Measurements from ENCODE around the gene ZNF804B. TPM values are rescaled to one million over a fixed set of nuclear protein-coding genes. Genes with fewer than 3 reads are reported as not detected.

ZNF804B gene
- not detected in 2 replicates for total RNA-seq (2014; rRNA removed)
- polyA plus RNA-seq (2012) = not detected

- no peak for DNase-seq (ENCODE audit: low read depth)
Observed at GRCh38 chr7:88759230-88760135, at the start of gene ZNF804B. TSS of gene ZNF804B (plus strand) at chr7:88759700. CDS start at chr7:88759977, 277 bp downstream.

- no peak for DNase-seq (ENCODE audit: low read depth)
Observed at GRCh38 chr7:88735920-88736319, 23.6 kb upstream of the ZNF804B start.

GRCh38 chr7:88737632-88738031, 21.9 kb upstream of the ZNF804B start:
- DNase-seq (ENCODE audit: low read depth) = no peak

- DNase-seq (ENCODE audit: low read depth) = no peak
Observed at GRCh38 chr7:88746126-88746525, 13.4 kb upstream of the ZNF804B start.

- no peak for DNase-seq (ENCODE audit: low read depth)
Observed at GRCh38 chr7:88756802-88757201, 2.7 kb upstream of the ZNF804B start.

GRCh38 chr7:88757371-88757770, 2.1 kb upstream of the ZNF804B start:
- DNase-seq (ENCODE audit: low read depth) = no peak

- no peak for DNase-seq (ENCODE audit: low read depth)
Observed at GRCh38 chr7:88758381-88759229, 895 bp upstream of the ZNF804B start.

- no peak for DNase-seq (ENCODE audit: low read depth)
Observed at GRCh38 chr7:88760136-88760515, 626 bp downstream of the ZNF804B start.

GRCh38 chr7:88761779-88762178, 2.3 kb downstream of the ZNF804B start:
- no peak for DNase-seq (ENCODE audit: low read depth)

GRCh38 chr7:88771417-88771816, 11.9 kb downstream of the ZNF804B start:
- no peak for DNase-seq (ENCODE audit: low read depth)

GRCh38 chr7:88772776-88773175, 13.3 kb downstream of the ZNF804B start:
- DNase-seq (ENCODE audit: low read depth) = no peak

GRCh38 chr7:88775838-88776237, 16.3 kb downstream of the ZNF804B start:
- no peak for DNase-seq (ENCODE audit: low read depth)

- DNase-seq (ENCODE audit: low read depth) = no peak
Observed at GRCh38 chr7:88787777-88788176, 28.3 kb downstream of the ZNF804B start.

- DNase-seq (ENCODE audit: low read depth) = peak; percentile 13
Observed at GRCh38 chr7:88789480-88790064, 30.1 kb downstream of the ZNF804B start.

- DNase-seq (ENCODE audit: low read depth) = no peak
Observed at GRCh38 chr7:88791891-88792290, 32.4 kb downstream of the ZNF804B start.

- DNase-seq (ENCODE audit: low read depth) = no peak
Observed at GRCh38 chr7:88792361-88792760, 32.9 kb downstream of the ZNF804B start.

- DNase-seq (ENCODE audit: low read depth) = no peak
Observed at GRCh38 chr7:88795553-88795952, 36.1 kb downstream of the ZNF804B start, which contains the start of gene TEX47. TSS of gene TEX47 (minus strand) at chr7:88795737. CDS start at chr7:88794942, 795 bp downstream.

- no peak for DNase-seq (ENCODE audit: low read depth)
Observed at GRCh38 chr7:88801046-88801445, 41.5 kb downstream of the ZNF804B start.

- DNase-seq (ENCODE audit: low read depth) = no peak
Observed at GRCh38 chr7:88806280-88807037, 47.0 kb downstream of the ZNF804B start.

GRCh38 chr7:88818552-88818951, 59.1 kb downstream of the ZNF804B start:
- DNase-seq (ENCODE audit: low read depth) = no peak

GRCh38 chr7:88826222-88826621, 66.7 kb downstream of the ZNF804B start:
- DNase-seq (ENCODE audit: low read depth) = no peak

Measured in LHCN-M2 (cell line).